Activated T-cell treated with anti-CD3 and anti-CD28 coated beads for 48 hours (primary cell): Measurements from ENCODE around the gene PTPRT.

Source experiments
- DNase-seq: peaks from one replicate; pipeline ENCODE4 v3.0.0-alpha.2; 2020; ENCODE audit warnings: low read depth

The PTPRT gene

DNA sequence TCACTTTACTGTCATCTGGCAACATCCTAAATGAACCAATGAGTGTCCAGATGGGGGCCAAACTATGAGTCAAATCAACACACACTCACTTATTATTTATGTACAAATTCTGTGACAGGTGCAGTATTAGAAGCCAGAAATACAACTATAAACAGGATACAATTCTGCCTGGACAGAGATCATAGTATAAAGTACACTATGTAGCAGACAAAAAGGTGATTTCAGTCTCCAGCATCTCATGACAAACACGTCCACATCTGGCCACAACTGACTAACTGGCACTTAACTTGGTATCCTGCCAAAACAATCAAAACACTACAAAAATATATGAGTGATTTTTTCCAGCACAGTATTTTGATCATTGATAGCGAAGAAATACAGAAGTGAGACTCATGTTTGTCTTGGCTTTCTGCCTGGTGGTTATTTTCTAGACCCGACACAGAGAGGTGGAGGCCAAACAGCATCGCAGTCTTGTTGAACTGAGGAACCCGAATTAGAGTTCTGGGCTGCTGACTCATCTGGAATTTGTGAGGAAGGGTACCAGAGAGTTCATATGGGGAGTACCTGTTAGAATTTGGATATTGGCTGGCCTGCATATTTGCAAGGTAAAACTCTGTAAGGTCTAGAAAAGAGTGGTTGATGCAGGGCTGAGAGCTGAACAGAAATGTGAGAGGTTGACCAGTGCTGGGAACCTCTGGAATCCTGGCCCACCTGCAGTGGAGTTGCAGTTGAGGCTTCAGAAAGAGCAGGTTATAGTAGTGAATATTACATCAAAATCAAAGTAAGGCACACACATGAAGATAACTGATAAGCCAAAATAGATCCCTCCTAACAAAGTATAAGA, 475.2 kb downstream of the PTPRT start:
- DNase-seq = no peak

DNA sequence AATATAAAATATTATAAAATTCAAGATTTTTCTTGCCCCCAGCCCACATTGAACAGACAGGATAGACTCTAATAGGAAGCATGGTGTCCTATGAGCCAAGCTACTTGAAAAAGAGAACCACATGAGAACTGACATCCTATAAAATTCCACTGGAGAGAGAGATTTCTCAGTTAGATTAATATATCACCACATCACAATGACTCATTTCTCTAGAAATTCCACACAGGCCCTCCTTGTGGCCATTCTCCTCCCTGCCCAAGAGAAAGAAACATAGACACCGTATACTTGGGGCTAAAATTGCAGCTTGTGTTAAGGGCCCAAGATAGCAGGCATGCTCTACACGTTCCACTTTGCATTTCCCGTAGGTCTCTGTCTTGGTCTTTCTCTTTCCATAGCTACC, 481.4 kb downstream of the PTPRT start:
- no peak for DNase-seq

DNA sequence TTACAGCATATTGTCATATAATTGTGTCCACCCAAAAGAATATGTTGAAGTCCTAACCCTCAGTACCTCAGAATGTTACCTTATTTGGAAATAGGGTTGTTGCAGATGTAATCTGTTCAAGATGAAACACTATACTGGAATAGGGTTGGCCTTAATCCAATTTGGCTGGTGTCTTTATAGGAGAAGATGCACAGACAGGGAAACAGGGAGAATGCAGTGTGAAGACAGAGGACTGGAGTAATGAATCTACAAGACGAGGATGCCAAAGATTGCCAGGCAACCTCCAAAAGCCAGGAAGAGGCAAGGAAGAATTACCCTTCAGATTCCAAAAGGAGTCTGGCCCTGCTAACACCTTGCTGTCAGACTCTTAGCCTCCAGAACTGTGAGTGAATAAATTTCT, 482.9 kb downstream of the PTPRT start:
- no peak for DNase-seq

DNA sequence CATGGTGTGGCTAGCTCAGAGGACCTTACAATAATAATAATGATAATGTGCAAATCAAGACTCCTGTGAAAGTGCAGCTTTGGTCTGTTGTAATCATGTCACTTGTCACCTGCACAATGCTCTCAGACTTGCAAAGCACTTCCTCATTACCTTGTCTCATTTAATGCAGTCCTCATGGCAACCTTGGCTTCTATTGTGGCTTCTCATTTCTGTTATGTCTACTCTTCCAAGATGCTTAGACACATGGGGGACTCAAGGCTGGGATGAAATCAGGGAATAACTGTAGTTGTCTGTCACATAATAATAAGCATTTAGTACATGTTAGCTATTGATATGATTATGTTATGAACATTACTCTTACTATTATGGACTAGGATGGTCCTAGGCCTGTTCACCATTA, 484.2 kb downstream of the PTPRT start:
- no peak for DNase-seq

DNA sequence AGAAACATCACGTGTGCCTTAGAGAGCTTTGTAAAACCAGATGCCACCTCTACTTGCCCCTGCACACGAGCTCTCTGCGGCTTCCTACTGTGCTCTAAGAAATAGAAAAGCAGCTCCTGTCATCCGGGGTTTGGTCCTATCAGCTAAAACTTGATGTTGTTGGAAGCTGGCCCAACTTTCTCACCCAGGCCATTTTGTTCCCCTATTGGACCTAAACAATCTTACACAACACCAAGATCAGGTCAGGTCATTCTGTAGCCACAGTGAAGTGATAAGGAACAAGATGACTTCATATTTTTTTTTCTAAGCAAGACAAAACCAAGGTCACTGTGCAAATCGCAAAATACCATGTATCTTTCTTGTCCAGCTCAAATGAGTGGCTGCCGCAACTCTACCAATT, 486.0 kb downstream of the PTPRT start:
- no peak for DNase-seq

DNA sequence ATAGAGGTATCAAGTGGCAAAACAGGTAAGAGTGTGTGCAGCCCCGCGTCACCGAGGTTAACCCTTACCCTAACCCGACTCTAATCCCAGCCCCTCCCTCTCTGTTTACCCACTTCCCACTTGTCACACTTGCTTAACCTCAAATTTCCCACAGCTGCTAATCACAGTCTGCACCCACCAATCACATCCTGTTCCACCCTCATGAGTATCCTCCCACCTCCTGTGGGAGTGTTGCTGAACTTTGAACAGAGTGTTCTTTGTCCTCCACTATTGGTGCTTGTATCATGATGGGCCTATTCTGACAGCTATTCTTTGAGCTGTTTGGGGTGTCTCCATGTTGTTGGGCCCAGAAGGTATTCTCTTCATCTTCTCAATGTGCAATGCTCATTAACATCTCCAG, 487.8 kb downstream of the PTPRT start:
- no peak for DNase-seq

DNA sequence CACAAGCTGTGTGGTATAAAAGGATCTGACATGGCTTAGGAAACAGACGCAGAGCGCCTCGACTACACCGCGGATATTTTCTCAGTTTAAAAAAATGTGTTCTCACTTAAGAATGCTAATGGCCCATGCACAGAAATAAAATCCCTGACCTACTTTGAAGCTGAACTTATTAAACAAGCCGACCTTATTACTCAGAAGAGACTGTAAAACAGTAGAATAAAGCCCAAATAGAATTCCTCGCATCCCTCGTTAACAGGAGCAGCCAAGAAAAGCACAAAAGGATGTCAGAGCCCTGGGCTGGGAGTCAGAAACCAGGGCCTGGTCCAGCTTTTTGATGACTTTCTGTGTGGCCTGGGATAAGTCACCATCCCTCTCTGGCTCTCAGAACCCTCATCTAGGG, 489.3 kb downstream of the PTPRT start:
- DNase-seq = no peak

DNA sequence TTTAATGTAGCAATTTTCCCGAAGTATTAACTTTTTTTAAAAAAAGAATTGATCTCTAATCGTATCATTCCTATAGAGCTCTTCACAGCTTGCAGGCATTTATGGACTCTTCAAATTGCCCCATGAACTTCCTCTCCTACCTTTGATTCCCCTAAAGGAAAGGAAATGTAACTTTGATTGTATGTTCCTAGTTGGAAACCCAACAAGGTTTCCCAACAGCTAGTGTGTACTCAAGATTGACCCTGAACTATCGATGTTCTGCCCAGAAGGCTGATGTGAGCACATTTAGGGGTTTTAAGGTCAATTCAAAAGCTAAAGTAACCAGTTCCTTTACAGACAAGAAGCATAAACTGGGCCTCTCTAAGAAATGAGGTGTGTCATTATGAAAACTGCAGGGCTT, 491.7 kb downstream of the PTPRT start:
- no peak for DNase-seq

DNA sequence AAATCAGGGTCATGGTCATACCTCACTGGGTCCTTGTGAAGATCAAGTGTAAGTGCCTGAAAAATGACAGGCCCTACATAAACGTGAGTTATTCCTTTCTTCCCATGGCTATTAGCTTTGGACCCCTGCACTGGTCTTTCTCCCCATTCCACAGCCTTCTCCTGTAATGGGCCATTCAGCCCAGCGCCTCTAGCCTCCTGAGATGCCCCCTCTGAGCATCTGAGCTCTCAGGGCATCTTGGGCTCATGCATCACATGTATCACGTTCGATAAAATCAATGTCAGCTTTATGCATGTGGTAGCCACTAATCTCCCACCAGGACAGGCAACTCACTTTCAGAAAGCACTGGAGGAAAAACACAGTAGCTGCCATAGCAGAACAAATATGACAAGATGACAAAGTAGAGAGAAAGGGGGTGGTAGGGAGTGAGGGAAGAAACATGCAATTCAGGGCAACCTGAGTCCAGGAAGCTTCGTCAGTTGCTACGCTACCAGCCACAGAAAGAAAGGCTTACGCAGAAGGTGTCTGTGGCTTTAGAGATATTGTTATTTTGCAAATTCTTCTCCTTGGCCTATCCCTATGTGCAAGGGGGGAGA, 498.8 kb downstream of the PTPRT start:
- no peak for DNase-seq

DNA sequence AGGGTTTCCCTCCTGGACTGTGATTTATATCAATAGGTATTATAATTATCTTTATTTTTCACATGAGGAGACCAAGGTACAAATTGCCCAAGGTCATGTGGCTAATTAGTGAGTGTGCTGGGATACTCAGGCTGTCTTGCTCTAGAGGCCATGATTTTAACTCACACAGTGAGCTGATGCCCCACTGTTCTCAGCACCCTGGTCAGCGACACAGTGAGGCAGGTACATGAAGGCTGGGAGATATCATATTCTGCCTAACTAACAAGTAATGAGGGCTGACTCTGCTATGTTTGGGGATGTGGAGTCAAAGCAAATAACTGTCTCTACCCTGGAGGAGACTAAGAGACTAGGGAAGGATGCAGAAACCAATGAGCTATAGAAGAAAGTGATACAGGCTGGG, 501.1 kb downstream of the PTPRT start:
- no peak for DNase-seq

DNA sequence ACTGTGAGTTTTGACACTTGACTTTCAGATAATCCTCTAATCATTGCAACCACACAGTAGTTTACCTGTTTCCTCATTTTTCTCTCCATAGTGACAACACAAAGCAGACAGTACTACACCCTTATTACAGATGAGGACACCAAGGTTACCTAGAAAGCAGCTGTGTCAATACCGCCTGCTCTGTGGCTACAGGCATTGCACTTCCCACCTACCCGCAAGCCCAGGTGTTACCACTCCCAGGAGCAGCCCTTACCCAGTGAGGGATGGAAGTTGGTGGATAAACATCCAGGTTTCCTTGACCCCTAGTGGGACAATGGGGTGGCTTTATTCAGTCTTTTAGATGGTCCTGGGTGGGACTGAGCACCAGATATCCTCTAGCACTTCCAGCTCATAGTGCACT, 503.6 kb downstream of the PTPRT start:
- DNase-seq = no peak

DNA sequence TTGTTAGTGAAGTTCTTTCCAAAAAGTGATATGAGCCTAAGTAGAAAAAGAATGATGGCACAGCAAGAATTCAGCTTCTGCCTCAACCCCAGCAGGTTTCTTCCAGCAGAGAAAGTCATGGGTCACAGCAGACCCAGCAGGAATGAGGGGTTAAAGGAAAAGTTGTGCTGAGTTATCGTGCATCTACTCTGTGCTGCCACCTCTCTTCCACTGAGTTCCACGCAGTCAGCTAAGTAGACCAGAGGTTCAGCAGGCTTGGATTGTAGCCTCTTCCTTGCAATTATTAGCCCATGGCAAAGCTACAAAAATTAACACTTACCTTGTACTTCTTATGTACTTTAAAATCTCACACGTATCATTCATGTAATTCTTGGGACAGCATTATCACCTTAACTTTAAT, 510.8 kb downstream of the PTPRT start:
- DNase-seq = no peak

DNA sequence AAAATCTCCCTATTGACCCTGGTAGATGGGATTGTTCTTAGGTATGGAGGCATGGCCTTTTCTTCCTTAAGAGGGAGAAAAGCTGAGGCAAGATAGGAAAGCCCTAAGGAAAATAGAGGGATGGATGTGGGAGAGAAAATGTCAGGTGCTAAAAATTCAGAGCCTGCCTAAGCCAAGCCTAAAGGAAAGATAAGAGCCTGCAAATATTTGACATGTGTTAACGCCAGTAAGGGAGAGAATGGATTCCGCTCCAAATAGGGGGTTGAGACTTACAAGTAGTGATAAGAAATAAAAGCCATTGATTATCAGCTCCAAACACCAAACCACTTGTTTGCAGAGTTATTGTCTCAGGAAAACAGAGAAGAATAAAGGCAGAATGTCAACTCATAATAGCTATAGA, 533.6 kb downstream of the PTPRT start:
- no peak for DNase-seq

DNA sequence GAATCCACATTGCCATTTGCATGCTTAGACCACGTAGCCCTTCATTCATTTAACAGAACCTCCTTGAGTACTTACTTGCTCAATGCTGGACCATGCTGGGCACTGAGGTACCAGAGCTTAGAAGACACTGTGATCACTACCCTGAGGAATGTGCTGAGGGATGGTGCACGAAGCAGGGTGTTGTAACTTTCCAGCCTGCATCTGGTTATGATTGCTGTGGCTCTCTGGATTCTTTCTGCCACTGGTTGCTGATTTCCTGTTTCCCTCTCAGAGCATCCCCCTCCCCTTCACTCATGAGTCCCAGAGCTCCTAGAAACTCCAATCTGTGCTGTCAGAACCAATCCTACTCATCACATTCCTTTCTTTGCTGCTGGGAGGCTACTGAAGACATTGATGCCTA, 537.4 kb downstream of the PTPRT start:
- DNase-seq = no peak

DNA sequence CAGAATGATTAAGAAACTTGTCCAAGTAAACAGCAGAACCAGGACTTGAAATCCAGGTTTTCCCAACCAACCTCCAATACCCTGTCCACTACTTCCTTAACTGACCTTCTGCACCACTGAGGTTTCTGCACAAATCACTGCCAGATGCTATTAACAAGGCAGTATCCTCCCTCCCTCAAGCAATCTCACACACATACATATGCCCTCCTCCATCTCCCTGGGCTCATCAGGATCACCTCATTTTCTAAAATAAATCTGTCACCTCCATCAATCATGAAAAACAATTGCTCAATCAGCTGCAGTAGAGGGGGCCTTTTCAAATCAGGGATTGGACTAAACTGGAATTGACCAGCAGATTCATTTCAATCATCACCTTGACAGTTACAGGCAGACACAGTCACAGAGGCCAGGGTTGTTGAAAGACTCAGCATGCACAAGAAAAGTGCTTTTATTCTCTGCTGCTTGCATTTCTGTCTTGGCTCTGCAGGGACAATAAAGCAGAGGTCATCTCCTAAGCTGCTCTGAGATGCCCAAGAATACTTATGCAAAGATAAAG, 539.4 kb downstream of the PTPRT start:
- no peak for DNase-seq

DNA sequence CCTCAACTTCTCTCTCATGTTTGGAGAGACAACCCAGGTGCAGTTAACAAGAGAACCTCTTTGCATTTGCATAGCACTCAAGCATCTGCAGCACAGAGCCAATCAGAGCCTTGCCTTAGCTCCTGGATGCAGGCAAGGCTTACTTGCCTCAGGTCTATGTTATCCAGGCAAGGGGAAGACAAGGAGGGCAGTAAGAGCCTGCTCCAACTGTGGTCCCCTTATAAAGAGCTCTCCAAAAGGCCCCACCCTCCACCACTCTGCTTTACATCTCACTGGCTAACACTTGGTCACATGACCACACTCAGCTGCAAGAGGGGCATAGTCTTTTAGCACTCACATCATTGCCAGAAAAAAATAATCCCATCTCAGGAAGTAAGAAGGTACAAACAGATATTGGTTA, 540.0 kb downstream of the PTPRT start:
- DNase-seq = no peak

DNA sequence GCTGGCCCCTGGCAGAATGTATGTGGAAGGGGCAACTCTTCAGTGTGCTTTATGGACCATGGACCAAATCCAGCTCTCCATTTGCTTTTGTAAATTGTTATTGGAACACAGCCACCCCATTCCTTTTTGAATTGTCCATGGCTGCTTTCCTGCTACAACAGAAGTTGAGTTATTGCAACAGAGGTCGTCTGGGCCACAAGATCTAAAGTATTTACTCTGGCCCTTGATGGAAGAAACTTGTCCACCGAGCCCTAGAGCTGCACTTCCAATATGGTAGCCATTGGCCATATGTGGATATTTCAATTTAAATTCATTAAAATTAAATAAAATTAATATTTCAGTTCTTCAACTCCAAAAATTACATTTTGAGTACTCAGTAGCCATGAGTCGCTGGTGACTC, 543.5 kb downstream of the PTPRT start:
- DNase-seq = no peak

DNA sequence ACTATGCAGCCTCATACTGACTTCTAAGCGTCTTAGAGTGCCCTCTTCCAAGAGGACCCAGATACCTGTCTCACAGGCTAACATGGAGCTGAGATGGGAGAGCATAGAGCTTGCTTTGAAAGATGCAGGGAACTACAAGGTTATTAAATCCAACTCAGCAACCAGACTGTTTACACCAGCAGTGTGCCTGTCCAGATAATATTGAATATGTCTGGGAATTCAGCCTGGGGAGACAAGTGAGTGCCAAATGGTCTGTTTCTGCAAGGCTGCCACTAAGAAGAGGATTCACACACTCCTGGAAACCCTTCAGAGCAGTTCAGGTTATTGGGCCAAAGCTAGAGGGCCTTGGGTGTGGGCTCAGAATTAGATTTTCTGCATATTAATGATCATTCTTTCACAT, 547.8 kb downstream of the PTPRT start:
- no peak for DNase-seq

DNA sequence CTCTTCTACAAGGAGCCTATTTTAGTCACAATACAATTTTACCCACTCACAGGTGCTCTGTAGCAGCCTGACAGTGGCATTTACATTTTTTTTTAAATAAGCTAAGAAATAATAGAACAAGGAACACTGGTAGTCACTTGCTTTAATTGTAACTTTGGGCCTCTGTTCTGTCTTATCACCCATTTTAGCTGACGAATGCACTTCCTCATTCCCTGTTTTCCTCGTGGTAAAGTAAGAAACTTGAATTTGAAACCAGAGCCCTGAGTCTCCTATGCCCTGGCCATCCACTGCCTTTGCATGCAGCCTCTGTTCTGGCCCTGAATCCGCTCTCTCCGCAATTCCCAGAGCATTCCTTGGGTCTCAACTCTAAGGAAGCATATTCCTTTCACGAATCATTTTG, 550.6 kb downstream of the PTPRT start:
- no peak for DNase-seq

DNA sequence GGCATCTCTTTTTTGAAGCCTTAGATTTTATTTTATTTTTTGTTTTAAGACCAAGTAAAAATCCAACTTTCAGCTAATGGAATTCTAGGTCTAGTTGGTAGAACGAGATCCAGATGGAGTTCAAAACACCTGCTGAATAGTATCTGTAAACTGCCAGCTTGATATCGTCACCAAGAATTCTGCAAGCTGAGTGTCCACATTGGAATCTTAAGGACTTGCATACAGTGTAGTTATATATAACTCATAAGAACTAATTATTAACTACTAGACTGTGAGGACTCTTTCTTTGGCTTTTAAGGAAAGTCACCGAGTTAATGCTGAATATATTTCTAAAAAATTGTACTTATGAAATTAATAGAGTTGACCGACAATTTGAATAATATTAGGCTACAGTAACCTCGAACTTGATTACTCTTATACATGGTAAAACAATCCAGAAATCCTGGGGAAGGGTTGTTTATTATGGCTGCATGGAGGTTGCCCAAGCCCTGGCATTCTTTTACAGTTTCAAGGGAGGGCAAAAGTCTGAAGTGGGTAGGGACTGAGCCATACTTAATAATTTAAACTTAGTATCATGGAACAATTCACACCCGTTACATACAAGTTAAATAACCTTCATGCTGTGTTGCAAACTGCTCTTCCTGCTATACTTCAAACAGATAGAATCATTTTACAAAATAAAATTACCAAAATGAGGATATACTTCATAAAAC, 553.9 kb downstream of the PTPRT start:
- DNase-seq = no peak

DNA sequence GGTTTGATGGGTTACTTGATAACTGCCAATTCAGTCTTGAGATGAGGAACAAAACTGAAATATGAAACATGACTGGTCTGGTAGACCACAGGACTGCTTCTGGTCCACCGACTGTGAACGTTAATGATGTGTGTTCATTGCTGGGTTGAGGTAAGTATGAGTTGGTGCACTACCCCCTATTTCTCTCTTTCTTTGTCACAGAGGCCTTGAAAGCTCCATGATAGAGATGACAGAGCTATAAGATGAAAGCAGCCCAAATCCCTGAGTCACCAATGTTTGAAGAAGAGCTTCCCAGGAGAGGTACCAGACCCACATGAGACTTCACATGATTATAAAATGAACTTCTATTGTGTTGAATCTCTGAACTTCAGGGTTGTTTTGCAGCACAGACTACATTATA, 555.5 kb downstream of the PTPRT start:
- DNase-seq = no peak

DNA sequence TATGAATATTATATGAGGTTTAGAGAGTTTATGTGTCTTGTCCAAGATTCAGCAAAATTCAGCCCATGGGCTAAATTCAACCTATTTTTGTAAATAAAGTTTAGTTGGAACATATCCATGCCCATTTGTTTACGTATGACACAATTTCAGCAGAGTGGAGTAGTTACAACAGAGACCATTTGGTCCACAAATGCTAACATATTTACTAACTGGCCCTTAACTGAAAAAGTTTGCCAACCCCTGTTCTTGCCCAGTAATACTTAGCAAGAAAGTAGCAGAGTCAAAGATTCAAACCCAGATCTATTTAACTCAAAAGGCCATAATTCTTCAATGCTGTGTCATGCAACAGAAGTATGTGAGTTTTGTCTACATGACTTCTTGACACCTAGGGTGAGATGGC, 561.0 kb downstream of the PTPRT start:
- no peak for DNase-seq

DNA sequence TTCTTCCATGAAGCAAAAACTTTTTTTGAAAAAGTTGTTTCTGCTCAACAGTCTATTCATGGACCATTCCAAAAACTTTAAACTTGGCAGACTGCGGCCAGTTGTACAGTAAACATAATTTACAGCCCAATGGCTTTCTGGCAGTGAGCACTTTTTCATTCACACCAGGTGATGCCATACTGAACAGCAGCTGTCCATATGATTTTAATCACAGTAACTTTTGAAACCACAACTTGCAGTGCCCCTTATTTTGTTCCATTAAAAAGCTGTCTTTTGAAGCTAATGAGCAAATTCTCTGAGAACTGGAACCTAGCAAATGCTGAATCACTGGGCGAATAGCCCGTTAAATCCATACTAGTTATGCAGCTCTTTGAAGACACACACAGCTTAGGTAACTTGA, 576.6 kb downstream of the PTPRT start:
- DNase-seq = no peak
